ENCODE results near the gene HSPB6.

DNA sequence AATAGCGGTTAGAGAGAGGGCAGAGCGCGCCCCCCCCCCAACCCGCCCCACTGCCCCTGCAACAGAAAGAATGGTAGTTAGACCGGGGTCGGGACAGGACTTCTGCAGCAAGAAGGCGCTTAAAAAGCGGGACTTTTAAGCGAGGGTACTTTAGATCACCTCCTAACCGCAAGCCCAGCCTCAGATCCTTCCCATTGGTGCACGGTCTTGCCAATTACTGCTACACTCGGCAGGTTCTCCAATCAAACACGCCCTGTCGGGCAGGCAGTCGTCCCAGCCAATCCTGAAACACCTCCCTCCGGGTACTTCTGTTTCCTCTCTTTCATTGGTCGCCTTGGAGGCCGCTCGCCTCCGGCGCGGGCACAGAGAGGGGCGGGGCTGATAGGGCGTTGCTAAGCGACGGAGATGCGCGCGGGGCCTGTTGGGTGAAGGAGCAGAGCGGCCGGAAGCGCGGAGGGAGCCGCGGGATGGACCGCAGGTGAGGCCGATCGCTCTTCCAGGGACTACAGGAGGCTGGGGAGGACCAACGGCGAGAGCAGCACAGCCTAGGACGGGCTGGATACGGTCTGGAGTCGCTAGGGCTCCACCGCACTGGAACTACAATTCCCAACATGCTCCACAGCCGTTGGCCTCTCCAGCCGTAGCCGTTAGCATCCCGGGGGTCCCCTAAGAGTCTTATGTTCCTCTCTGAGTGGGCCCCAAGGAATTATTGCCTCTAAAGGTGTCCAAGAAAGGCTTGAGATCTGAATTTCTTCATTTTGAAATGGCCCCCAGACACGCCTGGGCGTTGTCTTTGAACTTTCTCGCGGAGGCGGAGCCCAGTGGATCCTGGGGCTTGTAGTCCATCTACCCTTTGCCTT lies 1.1 kb upstream of the HSPB6 start, which contains the start of gene PROSER3:
- TF ChIP-seq, protein P1, sequence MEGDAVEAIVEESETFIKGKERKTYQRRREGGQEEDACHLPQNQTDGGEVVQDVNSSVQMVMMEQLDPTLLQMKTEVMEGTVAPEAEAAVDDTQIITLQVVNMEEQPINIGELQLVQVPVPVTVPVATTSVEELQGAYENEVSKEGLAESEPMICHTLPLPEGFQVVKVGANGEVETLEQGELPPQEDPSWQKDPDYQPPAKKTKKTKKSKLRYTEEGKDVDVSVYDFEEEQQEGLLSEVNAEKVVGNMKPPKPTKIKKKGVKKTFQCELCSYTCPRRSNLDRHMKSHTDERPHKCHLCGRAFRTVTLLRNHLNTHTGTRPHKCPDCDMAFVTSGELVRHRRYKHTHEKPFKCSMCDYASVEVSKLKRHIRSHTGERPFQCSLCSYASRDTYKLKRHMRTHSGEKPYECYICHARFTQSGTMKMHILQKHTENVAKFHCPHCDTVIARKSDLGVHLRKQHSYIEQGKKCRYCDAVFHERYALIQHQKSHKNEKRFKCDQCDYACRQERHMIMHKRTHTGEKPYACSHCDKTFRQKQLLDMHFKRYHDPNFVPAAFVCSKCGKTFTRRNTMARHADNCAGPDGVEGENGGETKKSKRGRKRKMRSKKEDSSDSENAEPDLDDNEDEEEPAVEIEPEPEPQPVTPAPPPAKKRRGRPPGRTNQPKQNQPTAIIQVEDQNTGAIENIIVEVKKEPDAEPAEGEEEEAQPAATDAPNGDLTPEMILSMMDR (optimal IDR thresholded peaks at IDR 0.05 in 1 of 3, IDR thresholded peaks at IDR 0.05 in 1 of 3, conservative IDR thresholded peaks at IDR 0.05 in 1 of 3; ENCODE audit: extremely low read depth in 1 of 3, insufficient read depth in 2 of 3, low read length in 3 of 3): no peak
- TF ChIP-seq EZH2 (IDR thresholded peaks at IDR 0.05; ENCODE audit: low read length): no peak
